Gastrocnemius medialis (tissue), 4 donors: ENCODE data around the gene ZNF384. TPM values are rescaled to one million over a fixed set of nuclear protein-coding genes. Genes with fewer than 3 reads are reported as not detected.
"Not testable (repeated sequence)": the region's sequence is repeated elsewhere in the genome, so short reads cannot be mapped to it uniquely, and the experiment has no call there.

Experiments
- ATAC-seq, 2 donors: fragments of 150-250 bp; one replicate each; pipeline ENCODE4 v1.9.1; 2016
- DNase-seq, 2 donors: peaks; one replicate each; pipeline ENCODE4 v3.0.0-alpha.2; 2019
- H3K27ac ChIP-seq, 4 donors: fragments of 200-600 bp; sonication (generic); 1 replicate in 1 of 4; 2 replicates in 3 of 4; pipeline ENCODE4 v1.5.1; 2016 to 2018; ENCODE audit warnings: mild to moderate bottlenecking in 2 of 4, moderate library complexity in 1 of 4
- H3K27me3 ChIP-seq, 3 donors: fragments of 200-600 bp; sonication (generic) in 2 of 3; 1 replicate in 1 of 3; 2 replicates in 2 of 3; pipeline versions ENCODE4 v1.5.1 to v1.6.0; 2016 to 2019; ENCODE audit warnings: mild to moderate bottlenecking in 1 of 3, moderate library complexity in 1 of 3
- H3K36me3 ChIP-seq, 2 donors: fragments of 200-600 bp; sonication (generic) in 1 of 2; one replicate each; pipeline ENCODE4 v1.5.1; 2017 to 2018
- H3K4me1 ChIP-seq, 2 donors: fragments of 200-600 bp; sonication (generic) in 1 of 2; one replicate each; pipeline ENCODE4 v1.5.1; 2016 to 2017; ENCODE audit warnings: mild to moderate bottlenecking in 2 of 2
- H3K4me3 ChIP-seq, 4 donors: fragments of 200-600 bp; sonication (generic) in 3 of 4; 1 replicate in 1 of 4; 2 replicates in 3 of 4; pipeline ENCODE4 v1.5.1; 2016 to 2019; ENCODE audit warnings: mild to moderate bottlenecking in 2 of 4
- H3K9me3 ChIP-seq, 3 donors: fragments of 200-600 bp; sonication (generic) in 2 of 3; 1 replicate in 1 of 3; 2 replicates in 2 of 3; pipeline ENCODE4 v1.5.1; 2016 to 2019
- POLR2A ChIP-seq, 2 donors: fragments of 450-650 bp; IDR thresholded peaks; one replicate each; pipeline ENCODE4 v1.6.1; 2017; ENCODE audit warnings: antibody characterized with exemption in 2 of 2, mild to moderate bottlenecking in 2 of 2, moderate library complexity in 2 of 2
- in situ Hi-C, 4 donors: fragments of 200-750 bp; cut with MboI; loops; one replicate each; pipeline versions ENCODE4 v1.15.0 to v1.8.0; 2017; ENCODE audit warnings: low sequenced_read_pairs in 4 of 4
- intact Hi-C: fragments of 100-400 bp; cut with DNase I; formaldehyde crosslinking; loops from one replicate; pipeline ENCODE4 v1.15.1; 2023; ENCODE audit warnings: low total_unique reads
- total RNA-seq, 4 donors: library from RNA; depleted of rRNA; stranded (reverse); fragments of >200 nt; gene quantifications; one replicate each; pipeline versions ENCODE4 v1.1.0 to v1.2.3, GENCODE V29; 2016
- TF ChIP-seq, protein P1 (sequence below), 5 experiments: fragments of 450-650 bp in 3 of 5; fragments of 200-600 bp in 2 of 5; sonication (generic) in 2 of 5; IDR thresholded peaks in 4 of 5; conservative IDR thresholded peaks in 1 of 5; 1 replicate in 4 of 5; 2 replicates in 1 of 5; pipeline ENCODE4 v1.5.1; 2016 to 2019; ENCODE audit warnings: antibody characterized with exemption in 5 of 5, mild to moderate bottlenecking in 3 of 5, moderate library complexity in 3 of 5

ZNF384 gene
- total RNA-seq, 4 donors from 2014 or later, result 22.4 to 35.3 (median 27.9) TPM

DNA sequence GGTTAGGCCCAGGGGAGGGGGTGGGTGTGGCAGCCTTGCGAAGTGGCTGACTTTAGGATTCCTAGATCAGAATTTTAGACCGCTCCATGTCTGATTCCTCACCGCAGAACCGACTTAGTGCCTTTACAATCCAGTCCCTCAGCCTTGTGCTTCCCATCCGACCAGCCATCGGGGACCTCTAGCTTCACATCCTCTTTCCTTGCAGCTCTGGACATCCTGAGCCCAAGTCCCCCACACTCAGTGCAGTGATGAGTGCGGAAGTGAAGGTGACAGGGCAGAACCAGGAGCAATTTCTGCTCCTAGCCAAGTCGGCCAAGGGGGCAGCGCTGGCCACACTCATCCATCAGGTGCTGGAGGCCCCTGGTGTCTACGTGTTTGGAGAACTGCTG is 35.2 kb upstream of the ZNF384 start:
- no peak for TF ChIP-seq POLR2A (IDR thresholded peaks at IDR 0.05)
- TF ChIP-seq, protein P1, sequence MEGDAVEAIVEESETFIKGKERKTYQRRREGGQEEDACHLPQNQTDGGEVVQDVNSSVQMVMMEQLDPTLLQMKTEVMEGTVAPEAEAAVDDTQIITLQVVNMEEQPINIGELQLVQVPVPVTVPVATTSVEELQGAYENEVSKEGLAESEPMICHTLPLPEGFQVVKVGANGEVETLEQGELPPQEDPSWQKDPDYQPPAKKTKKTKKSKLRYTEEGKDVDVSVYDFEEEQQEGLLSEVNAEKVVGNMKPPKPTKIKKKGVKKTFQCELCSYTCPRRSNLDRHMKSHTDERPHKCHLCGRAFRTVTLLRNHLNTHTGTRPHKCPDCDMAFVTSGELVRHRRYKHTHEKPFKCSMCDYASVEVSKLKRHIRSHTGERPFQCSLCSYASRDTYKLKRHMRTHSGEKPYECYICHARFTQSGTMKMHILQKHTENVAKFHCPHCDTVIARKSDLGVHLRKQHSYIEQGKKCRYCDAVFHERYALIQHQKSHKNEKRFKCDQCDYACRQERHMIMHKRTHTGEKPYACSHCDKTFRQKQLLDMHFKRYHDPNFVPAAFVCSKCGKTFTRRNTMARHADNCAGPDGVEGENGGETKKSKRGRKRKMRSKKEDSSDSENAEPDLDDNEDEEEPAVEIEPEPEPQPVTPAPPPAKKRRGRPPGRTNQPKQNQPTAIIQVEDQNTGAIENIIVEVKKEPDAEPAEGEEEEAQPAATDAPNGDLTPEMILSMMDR (IDR thresholded peaks at IDR 0.05 in 4 of 5, conservative IDR thresholded peaks at IDR 0.05 in 1 of 5), result no peak
- peak in 1 of 2 donors; percentile 3 for ATAC-seq
- Histone ChIP-seq H3K4me3 (peak overlapping the region; percentile 55 to 80 (median 74)), H3K4me1 (peaks cover 6 to 10% of the 10 kb centered on the region in 2 donors), H3K9me3 (no peaks in the 10 kb centered on the region), H3K36me3 (peaks cover 2 to 26% of the 10 kb centered on the region in 2 donors), H3K27me3 (no peaks in the 10 kb centered on the region), H3K27ac (peak overlapping the region; percentile 81 to 90 (median 86))
- intact Hi-C loops, result loop anchor here (1.0 kb wide), 2 partner anchors 29 to 127 kb away; partner anchors contain the start of genes CDCA3 and MLF2
- DNase-seq, result peak in 1 of 2 donors; percentile 8
- in situ Hi-C loops, result loop anchor here in 1 of 4 donors (10.0 kb wide), 1 partner anchor 60 kb away; the partner anchor contains the start of gene ING4

DNA sequence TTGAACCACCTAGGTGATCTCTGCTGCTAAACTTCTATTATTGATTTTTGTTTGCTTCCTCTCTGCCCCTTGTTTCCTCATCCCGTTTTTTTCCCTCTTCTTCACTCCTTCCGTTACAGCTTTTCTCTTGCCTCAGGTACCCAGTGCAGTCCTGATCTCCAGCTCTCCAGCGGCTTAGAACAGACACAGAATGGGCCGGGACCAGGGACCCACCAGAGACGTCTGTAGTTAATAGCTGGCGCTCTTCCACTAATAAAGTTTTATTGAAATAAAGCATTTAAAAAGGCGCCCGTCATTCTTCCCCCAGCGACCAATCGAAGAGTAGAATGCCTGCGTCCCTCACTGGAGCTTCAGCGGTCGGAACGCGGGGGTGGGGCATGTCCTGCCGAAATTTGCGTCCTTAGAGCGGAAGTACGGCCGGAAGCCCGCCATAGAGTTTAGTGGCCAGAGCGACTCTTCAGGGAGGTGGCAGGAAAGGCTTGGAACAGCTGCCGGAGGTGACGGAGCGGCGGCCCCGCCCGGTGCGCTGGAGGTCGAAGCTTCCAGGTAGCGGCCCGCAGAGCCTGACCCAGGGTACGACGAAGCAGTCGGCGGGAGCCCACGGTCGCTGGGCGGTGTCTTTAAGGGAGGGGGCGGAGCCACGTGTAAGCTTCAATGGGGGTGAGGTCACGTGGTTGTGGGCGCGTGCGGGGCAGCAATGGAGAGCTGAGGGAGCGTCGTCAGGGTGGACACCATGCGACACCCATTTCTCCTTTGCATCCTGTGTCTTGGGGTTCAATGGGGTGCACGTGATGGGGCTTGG is 34.6 kb upstream of the ZNF384 start, which contains the start of gene COPS7A:
TSS of gene COPS7A (plus strand) at position 440 of the 802 bp plus-strand sequence. CDS start 611 bp downstream, outside the sequence.
- peak; percentile 99 for ATAC-seq
- peak; percentile 96 to 98 for DNase-seq
- TF ChIP-seq, protein P1 (IDR thresholded peaks at IDR 0.05 in 4 of 5, conservative IDR thresholded peaks at IDR 0.05 in 1 of 5), result no peak
- TF ChIP-seq POLR2A (IDR thresholded peaks at IDR 0.05), result peak; percentile 39 to 58
- Histone ChIP-seq H3K36me3 (peaks cover 1 to 20% of the 10 kb centered on the region in 2 donors), H3K4me3 (peak within 1 kb of the TSS; percentile 55 to 80 (median 74)), H3K27me3 (no peaks in the 10 kb centered on the region), H3K9me3 (no peaks in the 10 kb centered on the region), H3K4me1 (peaks cover 6 to 10% of the 10 kb centered on the region in 2 donors), H3K27ac (peak within 1 kb of the TSS; percentile 81 to 90 (median 86))
- in situ Hi-C loops, result loop anchor here in 1 of 4 donors (10.0 kb wide), 1 partner anchor 59 kb away; the partner anchor contains the start of gene ING4
- intact Hi-C loops, result loop anchor here (1.0 kb wide), 4 partner anchors 29 to 127 kb away; partner anchors contain the start of genes CDCA3, ING4, MLF2 and ZNF384

DNA sequence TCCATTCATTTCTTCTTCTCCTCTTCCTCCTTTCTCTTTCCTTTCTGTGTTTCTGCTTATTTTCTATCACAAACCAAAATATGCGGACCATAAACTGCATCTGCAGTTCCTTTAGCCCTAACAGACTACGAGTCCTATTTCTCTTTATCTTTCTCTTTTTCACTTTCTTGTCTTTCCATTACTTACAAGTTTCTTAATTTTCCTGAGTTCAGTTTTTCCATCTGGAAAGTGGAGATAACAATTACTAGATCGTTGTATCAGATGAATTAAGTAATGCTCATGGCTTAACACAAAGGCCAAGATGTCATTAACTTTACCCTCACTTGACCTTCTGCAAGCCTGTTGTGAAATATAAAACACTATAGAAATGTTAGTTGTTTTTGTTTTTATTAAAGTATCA is 33.7 kb upstream of the ZNF384 start:
- TF ChIP-seq POLR2A (IDR thresholded peaks at IDR 0.05), result no peak
- TF ChIP-seq, protein P1 (IDR thresholded peaks at IDR 0.05 in 4 of 5, conservative IDR thresholded peaks at IDR 0.05 in 1 of 5), result no peak
- no peak for DNase-seq
- intact Hi-C loops (loop anchor here (1.0 kb wide), 2 partner anchors 34 to 60 kb away; partner anchors contain the start of genes ING4 and ZNF384), in situ Hi-C loops (loop anchor here in 1 of 4 donors (10.0 kb wide), 1 partner anchor 58 kb away; the partner anchor contains the start of gene ING4)
- peaks cover 0 to 10% of the 10 kb centered on the region in 2 donors for H3K36me3 ChIP-seq
- H3K4me1 ChIP-seq, result peaks cover 6 to 10% of the 10 kb centered on the region in 2 donors
- no peak overlapping the region for H3K27ac ChIP-seq
- peak overlapping the region in 1 of 4 donors; percentile 72 for H3K4me3 ChIP-seq
- H3K27me3 ChIP-seq, result no peaks in the 10 kb centered on the region
- no peaks in the 10 kb centered on the region for H3K9me3 ChIP-seq
- ATAC-seq, result no peak

DNA sequence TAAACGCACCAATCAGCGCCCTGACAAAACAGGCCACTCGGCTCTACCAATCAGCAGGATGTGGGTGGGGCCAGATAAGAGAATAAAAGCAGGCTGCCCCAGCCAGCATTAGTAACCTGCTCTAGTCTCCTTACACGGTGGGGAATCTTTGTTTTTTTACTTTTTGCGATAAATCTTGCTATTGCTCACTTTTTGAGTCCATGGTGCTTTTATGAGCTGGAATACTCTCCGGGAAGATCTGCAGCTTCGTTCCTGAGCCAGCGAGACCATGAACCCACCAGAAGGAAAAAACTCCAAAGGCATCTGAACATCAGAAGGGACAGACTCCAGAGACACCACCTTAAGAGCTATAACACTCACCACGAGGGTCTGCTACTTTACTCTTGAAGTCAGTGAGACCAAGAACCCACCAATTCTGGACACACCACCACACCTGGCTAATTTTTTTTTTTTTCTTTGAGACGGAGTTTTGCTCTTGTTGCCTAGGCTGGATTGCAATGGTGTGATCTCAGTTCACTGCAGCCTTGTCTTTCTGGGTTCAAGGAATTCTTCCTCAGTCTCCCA is 27.8 kb upstream of the ZNF384 start:
- no peaks in the 10 kb centered on the region for H3K9me3 ChIP-seq
- H3K4me3 ChIP-seq, result no peak overlapping the region
- ATAC-seq (no peak), DNase-seq (no peak)
- H3K36me3 ChIP-seq, result no peaks in the 10 kb centered on the region
- intact Hi-C loops, result no loop called here
- TF ChIP-seq, protein P1 (IDR thresholded peaks at IDR 0.05 in 4 of 5, conservative IDR thresholded peaks at IDR 0.05 in 1 of 5), result no peak
- no peak for TF ChIP-seq POLR2A (IDR thresholded peaks at IDR 0.05)
- H3K27ac ChIP-seq, result no peak overlapping the region
- peaks cover 0 to 18% (median 2%) of the 10 kb centered on the region in 3 donors for H3K27me3 ChIP-seq
- no peaks in the 10 kb centered on the region for H3K4me1 ChIP-seq
- in situ Hi-C loops, result no loop called here

DNA sequence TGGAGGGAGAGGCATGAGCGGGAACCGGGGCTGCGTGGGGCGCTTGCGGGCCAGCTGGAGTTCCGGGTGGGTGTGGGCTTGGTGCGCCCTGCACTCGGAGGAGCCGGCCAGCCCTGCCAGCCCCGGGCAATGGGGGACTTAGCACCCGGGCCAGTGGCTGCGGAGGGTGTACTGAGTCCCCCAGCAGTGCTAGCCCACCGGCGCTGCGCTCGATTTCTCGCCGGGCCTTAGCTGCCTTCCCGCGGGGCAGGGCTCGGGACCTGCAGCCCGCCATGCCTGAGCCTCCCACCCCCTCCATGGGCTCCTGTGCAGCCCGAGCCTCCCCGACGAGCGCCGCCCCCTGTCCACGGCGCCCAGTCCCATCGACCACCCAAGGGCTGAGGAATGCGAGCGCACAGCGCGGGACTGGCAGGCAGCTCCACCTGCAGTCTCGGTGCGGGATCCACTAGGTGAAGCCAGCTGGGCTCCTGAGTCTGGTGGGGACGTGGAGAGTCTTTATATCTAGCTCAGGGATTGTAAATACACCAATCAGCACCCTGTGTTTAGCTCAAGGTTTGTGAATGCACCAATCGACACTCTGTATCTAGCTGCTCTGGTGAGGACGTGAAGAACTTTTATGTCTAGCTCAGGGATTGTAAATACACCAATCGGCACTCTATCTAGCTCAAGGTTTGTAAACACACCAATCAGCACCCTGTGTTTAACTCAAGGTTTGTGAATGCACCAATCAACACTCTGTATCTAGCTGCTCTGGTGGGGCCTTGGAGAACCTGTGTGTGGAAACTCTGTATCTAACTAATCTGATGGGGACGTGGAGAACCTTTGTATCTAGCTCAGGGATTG is 27.1 kb upstream of the ZNF384 start:
- H3K4me1 ChIP-seq, DNase-seq, H3K4me3 ChIP-seq, H3K36me3 ChIP-seq, ATAC-seq, in situ Hi-C loops, H3K9me3 ChIP-seq, intact Hi-C loops, H3K27ac ChIP-seq: not testable (repeated sequence)
- peaks cover 0 to 19% (median 2%) of the 10 kb centered on the region in 3 donors for H3K27me3 ChIP-seq
